Nephron progenitor cell (in vitro differentiated cells): Measurements from ENCODE around the gene VEGFA.

Source experiments
- DNase-seq: peaks from one replicate; pipeline ENCODE4 v3.0.0; 2021
- H3K27ac Mint-ChIP-seq: 2 replicates; pipeline ENCODE4 v1.8.0; 2021; ENCODE audit warnings: mild to moderate bottlenecking, moderate library complexity, mixed read lengths
- H3K27me3 Mint-ChIP-seq: 2 replicates; pipeline ENCODE4 v1.8.0; 2021; ENCODE audit warnings: mild to moderate bottlenecking, low read depth, mixed read lengths; ENCODE audit not compliant: poor library complexity
- H3K36me3 Mint-ChIP-seq: 2 replicates; pipeline ENCODE4 v1.8.0; 2021; ENCODE audit warnings: low read depth, mixed read lengths
- H3K4me1 Mint-ChIP-seq: 2 replicates; pipeline ENCODE4 v1.8.0; 2021; ENCODE audit warnings: mixed read lengths
- H3K4me3 Mint-ChIP-seq: 2 replicates; pipeline ENCODE4 v1.8.0; 2021; ENCODE audit warnings: mild to moderate bottlenecking, moderate library complexity, mixed read lengths
- H3K9me3 Mint-ChIP-seq: 2 replicates; pipeline ENCODE4 v1.8.0; 2021; ENCODE audit warnings: mild to moderate bottlenecking, moderate library complexity, mixed read lengths
- TF ChIP-seq, protein P1 (sequence below): fragments of 200-600 bp; sonication (generic); IDR thresholded peaks from 2 replicates; pipeline ENCODE4 v1.5.0; 2021; ENCODE audit warnings: antibody characterized with exemption

Gene VEGFA

GRCh38 chr6:43806043-43806757 is 36.2 kb downstream of the VEGFA start:
- Mint-ChIP-seq H3K9me3 (no peaks in the 10 kb centered on the region), H3K4me3 (no peak overlapping the region), H3K36me3 (no peaks in the 10 kb centered on the region), H3K4me1 (peaks cover 15% of the 10 kb centered on the region), H3K27ac (no peak overlapping the region), H3K27me3 (peaks cover 9% of the 10 kb centered on the region)
- TF ChIP-seq, protein P1, sequence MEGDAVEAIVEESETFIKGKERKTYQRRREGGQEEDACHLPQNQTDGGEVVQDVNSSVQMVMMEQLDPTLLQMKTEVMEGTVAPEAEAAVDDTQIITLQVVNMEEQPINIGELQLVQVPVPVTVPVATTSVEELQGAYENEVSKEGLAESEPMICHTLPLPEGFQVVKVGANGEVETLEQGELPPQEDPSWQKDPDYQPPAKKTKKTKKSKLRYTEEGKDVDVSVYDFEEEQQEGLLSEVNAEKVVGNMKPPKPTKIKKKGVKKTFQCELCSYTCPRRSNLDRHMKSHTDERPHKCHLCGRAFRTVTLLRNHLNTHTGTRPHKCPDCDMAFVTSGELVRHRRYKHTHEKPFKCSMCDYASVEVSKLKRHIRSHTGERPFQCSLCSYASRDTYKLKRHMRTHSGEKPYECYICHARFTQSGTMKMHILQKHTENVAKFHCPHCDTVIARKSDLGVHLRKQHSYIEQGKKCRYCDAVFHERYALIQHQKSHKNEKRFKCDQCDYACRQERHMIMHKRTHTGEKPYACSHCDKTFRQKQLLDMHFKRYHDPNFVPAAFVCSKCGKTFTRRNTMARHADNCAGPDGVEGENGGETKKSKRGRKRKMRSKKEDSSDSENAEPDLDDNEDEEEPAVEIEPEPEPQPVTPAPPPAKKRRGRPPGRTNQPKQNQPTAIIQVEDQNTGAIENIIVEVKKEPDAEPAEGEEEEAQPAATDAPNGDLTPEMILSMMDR, result no peak
- DNase-seq, result no peak

GRCh38 chr6:43806758-43807227 is 36.8 kb downstream of the VEGFA start:
- TF ChIP-seq, protein P1, result no peak
- DNase-seq, result no peak
- H3K27me3 Mint-ChIP-seq, result peaks cover 14% of the 10 kb centered on the region
- no peak overlapping the region for H3K27ac Mint-ChIP-seq
- peaks cover 15% of the 10 kb centered on the region for H3K4me1 Mint-ChIP-seq
- no peaks in the 10 kb centered on the region for H3K36me3 Mint-ChIP-seq
- no peak overlapping the region for H3K4me3 Mint-ChIP-seq
- no peaks in the 10 kb centered on the region for H3K9me3 Mint-ChIP-seq

DNA sequence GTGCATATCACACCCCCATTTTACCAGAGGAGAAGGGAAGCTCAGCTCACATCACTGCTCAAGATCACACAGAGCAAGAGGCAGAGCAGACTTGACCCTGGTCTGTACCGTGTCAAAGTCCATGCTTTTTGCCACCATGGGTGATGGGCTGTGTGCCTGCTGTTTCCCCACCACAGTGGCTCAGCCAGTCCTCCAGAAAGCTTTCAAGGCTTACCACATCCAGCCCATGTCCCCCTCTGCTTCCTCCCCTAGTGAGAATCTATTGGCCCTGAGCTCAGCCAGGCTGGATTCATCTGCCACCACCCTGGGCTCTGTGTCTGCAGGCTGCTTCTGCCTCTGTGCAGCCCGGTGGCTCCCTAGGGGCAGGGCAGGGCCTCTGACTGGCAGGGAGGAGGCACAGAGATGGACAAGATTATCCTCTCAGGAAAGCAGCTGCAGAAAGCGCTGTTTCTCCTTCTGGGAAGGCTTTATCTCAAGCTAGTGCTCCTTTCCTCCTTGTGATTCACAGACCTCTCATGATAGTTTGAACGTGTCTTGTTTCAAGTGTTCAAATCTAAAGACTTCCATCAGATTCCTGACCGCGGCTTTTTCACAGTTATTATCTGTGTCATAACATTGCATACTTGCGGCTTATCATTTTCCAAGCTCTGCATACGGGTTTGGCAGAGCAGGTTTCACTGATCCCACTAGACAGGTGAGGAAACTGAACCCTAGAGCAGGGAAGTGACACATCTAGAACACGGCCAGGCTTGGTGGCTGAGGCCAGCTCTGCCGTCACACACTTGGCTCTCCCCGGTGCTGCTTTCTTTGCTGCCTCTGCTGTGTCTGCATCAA is 37.4 kb downstream of the VEGFA start:
- TF ChIP-seq, protein P1, result no peak
- no peaks in the 10 kb centered on the region for H3K9me3 Mint-ChIP-seq
- H3K4me1 Mint-ChIP-seq, result peaks cover 15% of the 10 kb centered on the region
- H3K27ac Mint-ChIP-seq, result no peak overlapping the region
- DNase-seq, result no peak
- no peak overlapping the region for H3K4me3 Mint-ChIP-seq
- H3K27me3 Mint-ChIP-seq, result peaks cover 14% of the 10 kb centered on the region
- H3K36me3 Mint-ChIP-seq, result no peaks in the 10 kb centered on the region

DNA sequence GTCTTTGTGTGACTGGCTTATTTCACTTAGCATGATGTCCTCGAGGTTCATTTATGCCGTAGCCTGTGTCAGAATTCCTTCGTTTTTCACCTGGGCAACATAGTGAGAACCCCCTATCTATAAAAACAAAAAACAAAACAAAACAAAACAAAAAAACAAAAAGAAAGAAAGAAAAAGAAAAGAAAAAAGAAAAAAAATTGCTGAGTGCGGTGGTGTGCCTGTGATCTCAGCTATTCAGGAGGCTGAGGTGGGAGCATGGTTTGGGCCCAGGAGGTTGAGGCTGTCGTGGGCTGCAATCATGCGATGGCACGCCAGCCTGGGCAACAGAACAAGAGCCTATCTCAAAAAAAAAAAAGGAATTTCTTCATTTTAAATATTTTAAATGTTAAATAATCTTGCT is 38.4 kb downstream of the VEGFA start:
- TF ChIP-seq, protein P1, result no peak
- H3K27ac Mint-ChIP-seq, result no peak overlapping the region
- peaks cover 12% of the 10 kb centered on the region for H3K27me3 Mint-ChIP-seq
- DNase-seq, result no peak
- H3K9me3 Mint-ChIP-seq, result no peaks in the 10 kb centered on the region
- peaks cover 15% of the 10 kb centered on the region for H3K4me1 Mint-ChIP-seq
- no peaks in the 10 kb centered on the region for H3K36me3 Mint-ChIP-seq
- no peak overlapping the region for H3K4me3 Mint-ChIP-seq

- TF ChIP-seq, protein P1, result no peak
- Mint-ChIP-seq H3K27me3 (peaks cover 12% of the 10 kb centered on the region), H3K4me1 (peaks cover 15% of the 10 kb centered on the region), H3K27ac (no peak overlapping the region), H3K4me3 (no peak overlapping the region), H3K9me3 (no peaks in the 10 kb centered on the region), H3K36me3 (no peaks in the 10 kb centered on the region)
- no peak for DNase-seq
Observed at GRCh38 chr6:43809417-43810305, 39.6 kb downstream of the VEGFA start.
